HCT116 (cell line): ENCODE measurements around the gene PAK1. TPM values are rescaled to one million over a fixed set of nuclear protein-coding genes. Genes with fewer than 3 reads are reported as not detected.

ENCODE experiments used
- ATAC-seq: fragments of 200-7000 bp; cut with Tn5 transposase; 2 replicates; pipeline ENCODE4 v1.9.1; 2020; ENCODE audit warnings: mild to moderate bottlenecking, moderate library complexity
- BruUV-seq: library from RNA; stranded (reverse); fragments of 400-500 nt; replicated peaks from 2 replicates; lab custom pipeline; 2021; lab: Mats Ljungman, UMichigan
- CTCF ChIA-PET: fragments of 300-600 bp; sonication (Branson Sonifier 250); formaldehyde crosslinking; loops from one replicate; lab custom pipeline; 2021; ENCODE audit warnings: antibody characterized with exemption; lab: Charles Lee
- POLR2A ChIA-PET: fragments of 300-600, 350-600 bp; sonication (Branson Sonifier 250); formaldehyde crosslinking; loops from one replicate; lab custom pipeline; 2021; ENCODE audit warnings: antibody characterized with exemption; lab: Charles Lee
- RAD21 ChIA-PET, 2 experiments: fragments of 300-600 bp; sonication (Branson Sonifier 250); formaldehyde crosslinking; loops; one replicate each; lab custom pipeline; 2023; ENCODE audit warnings: low total read pairs in 2 of 2; ENCODE audit not compliant: uncharacterized antibody in 2 of 2, unreplicated experiment in 2 of 2, low non-redundant PET in 1 of 2; lab: Charles Lee
- DNase-seq: peaks from one replicate; pipeline ENCODE4 v3.0.0-alpha.2; 2010; ENCODE audit warnings: low read depth, low spot score
- H2AFZ ChIP-seq: fragments of 200-600 bp; shearing (Covaris generic), sonication (generic); 2 replicates; pipeline ENCODE4 v1.6.1; 2017; ENCODE audit warnings: low read depth, mixed run types, mixed read lengths, antibody characterized with exemption, low read length; ENCODE audit not compliant: poor library complexity, severe bottlenecking
- H3K27ac ChIP-seq: 2 replicates; pipeline ENCODE4 v1.5.1; 2012; ENCODE audit warnings: low read depth, low read length
- H3K27me3 ChIP-seq: fragments of 200-600 bp; sonication (generic); 2 replicates; pipeline ENCODE4 v1.6.1; 2016; ENCODE audit warnings: mixed run types, low read length, mixed read lengths; ENCODE audit not compliant: insufficient read depth
- H3K36me3 ChIP-seq, 2 experiments: fragments of 200-500 bp in 1 of 2; fragments of 200-600 bp in 1 of 2; sonication (Bioruptor generic) in 1 of 2; sonication (generic) in 1 of 2; 2 replicates each; pipeline versions ENCODE4 v1.5.1 to v1.6.1; 2014 to 2016; ENCODE audit warnings: low read length in 2 of 2, inconsistent platforms in 1 of 2, mixed read lengths in 1 of 2, mixed run types in 1 of 2; ENCODE audit not compliant: insufficient read depth in 2 of 2, control insufficient read depth in 1 of 2
- H3K4me1 ChIP-seq, 2 experiments: fragments of 200-600 bp in 1 of 2; sonication (generic) in 1 of 2; 2 replicates each; pipeline versions ENCODE4 v1.5.1 to v1.6.1; 2012 to 2017; ENCODE audit warnings: low read length in 2 of 2, inconsistent platforms in 1 of 2, mild to moderate bottlenecking in 1 of 2, mixed read lengths in 1 of 2, mixed run types in 1 of 2, moderate library complexity in 1 of 2; ENCODE audit not compliant: insufficient read depth in 2 of 2, control insufficient read depth in 1 of 2
- H3K4me2 ChIP-seq: fragments of 200-600 bp; sonication (generic); 2 replicates; pipeline ENCODE4 v1.6.1; 2017; ENCODE audit warnings: mixed run types, low read length, mixed read lengths
- H3K4me3 ChIP-seq, 2 experiments: fragments of 200-600 bp in 1 of 2; sonication (generic) in 1 of 2; replicated peaks in 1 of 2; 2 replicates each; pipeline ENCODE4 v1.5.1; 2011 to 2016; ENCODE audit warnings: low read length in 2 of 2, control low read depth in 1 of 2, low read depth in 1 of 2, mild to moderate bottlenecking in 1 of 2, mixed read lengths in 1 of 2, mixed run types in 1 of 2
- H3K79me2 ChIP-seq: fragments of 200-600 bp; sonication (generic); 2 replicates; pipeline ENCODE4 v1.6.1; 2017; ENCODE audit warnings: mild to moderate bottlenecking, mixed run types, low read length, moderate library complexity, mixed read lengths; ENCODE audit not compliant: insufficient read depth
- H3K9ac ChIP-seq: fragments of 200-600 bp; sonication (generic); 2 replicates; pipeline ENCODE4 v1.6.1; 2016; ENCODE audit warnings: low read length, mixed read lengths
- H3K9me2 ChIP-seq: fragments of 200-600 bp; sonication (generic), shearing (Covaris generic); 2 replicates; pipeline ENCODE4 v1.6.1; 2017; ENCODE audit warnings: mixed run types, mild to moderate bottlenecking, moderate library complexity; ENCODE audit not compliant: insufficient read depth
- H3K9me3 ChIP-seq, 2 experiments: fragments of 200-500 bp in 1 of 2; fragments of 200-600 bp in 1 of 2; sonication (Bioruptor generic) in 1 of 2; sonication (generic) in 1 of 2; 2 replicates each; pipeline ENCODE4 v1.6.1; 2014 to 2017; ENCODE audit warnings: low read length in 2 of 2, mixed read lengths in 2 of 2, inconsistent platforms in 1 of 2, low read depth in 1 of 2, mild to moderate bottlenecking in 1 of 2, mixed run types in 1 of 2, moderate library complexity in 1 of 2; ENCODE audit not compliant: control insufficient read depth in 1 of 2, insufficient read depth in 1 of 2
- H4K20me1 ChIP-seq: fragments of 200-600 bp; sonication (generic), shearing (Covaris generic); 2 replicates; pipeline ENCODE4 v1.6.1; 2017; ENCODE audit warnings: mixed run types, mild to moderate bottlenecking, moderate library complexity; ENCODE audit not compliant: insufficient read depth
- JUND ChIP-seq: IDR thresholded peaks from 2 replicates; pipeline ENCODE4 v1.6.1; 2012
- MAX ChIP-seq: IDR thresholded peaks from 2 replicates; pipeline ENCODE4 v1.6.1; 2012
- POLR2AphosphoS5 ChIP-seq: IDR thresholded peaks from 2 replicates; pipeline ENCODE4 v1.6.1; 2011; ENCODE audit warnings: mild to moderate bottlenecking, low read depth, low read length, moderate library complexity
- SIN3A ChIP-seq: IDR thresholded peaks from 2 replicates; pipeline ENCODE4 v1.6.1; 2012; ENCODE audit warnings: low read depth
- SP1 ChIP-seq: IDR thresholded peaks from 2 replicates; pipeline ENCODE4 v1.6.1; 2012; ENCODE audit warnings: low read depth
- YY1 ChIP-seq: IDR thresholded peaks from 2 replicates; pipeline ENCODE4 v1.6.1; 2011; ENCODE audit warnings: low read length, low read depth, moderate library complexity, mild to moderate bottlenecking; ENCODE audit not compliant: insufficient replicate concordance; ENCODE audit errors: extremely low read depth
- ZBTB33 ChIP-seq: IDR thresholded peaks from 2 replicates; pipeline ENCODE4 v1.6.1; 2011; ENCODE audit warnings: mild to moderate bottlenecking, low read length, moderate library complexity; ENCODE audit not compliant: insufficient replicate concordance; ENCODE audit errors: extremely low read depth
- ZFX ChIP-seq: fragments of 450-650 bp; IDR thresholded peaks from 2 replicates; pipeline ENCODE4 v1.6.1; 2017
- ZNF274 ChIP-seq: fragments of 200-500 bp; sonication (Bioruptor generic); IDR thresholded peaks from 2 replicates; pipeline ENCODE4 v1.6.1; 2014; ENCODE audit warnings: mild to moderate bottlenecking, low read depth, low read length, inconsistent platforms
- intact Hi-C: fragments of 100-400 bp; cut with micrococcal nuclease; formaldehyde crosslinking; loops from 2 replicates; pipeline ENCODE4 v1.10.0; 2022
- total RNA-seq: library from RNA; stranded (reverse); gene quantifications from one replicate; pipeline ENCODE4 v1.2.1, GENCODE V29; 2021; ENCODE audit not compliant: unreplicated experiment

PAK1 gene
- total RNA-seq, 1 experiment from 2014 or later: 56.1 TPM

- peaks cover 3 to 10% of the 10 kb centered on the region in 2 experiments; a peak in 2 of 4 replicates for H3K4me1 ChIP-seq
- H3K36me3 ChIP-seq: peaks cover 5 to 6% of the 10 kb centered on the region in 2 experiments; a peak in 1 of 4 replicates
- ChIA-PET CTCF (no interaction called here), RAD21 (no interaction called here), POLR2A (no interaction called here)
- intact Hi-C loops: no loop called here
- H2AFZ ChIP-seq: no peak overlapping the region
- no peak overlapping the region for H3K4me2 ChIP-seq
- no peaks in the 10 kb centered on the region for H3K9me2 ChIP-seq
- no peaks in the 10 kb centered on the region for H3K27me3 ChIP-seq
- H3K9me3 ChIP-seq: no peaks in the 10 kb centered on the region
- H4K20me1 ChIP-seq: no peaks in the 10 kb centered on the region
- no peak overlapping the region for H3K4me3 ChIP-seq
- no peak for TF ChIP-seq ZBTB33
- TF ChIP-seq YY1: no peak
- TF ChIP-seq MAX: no peak
- no peak for TF ChIP-seq SP1
- no peak for TF ChIP-seq SIN3A
- no peak for TF ChIP-seq ZNF274
- no peak for TF ChIP-seq JUND
- TF ChIP-seq POLR2AphosphoS5: no peak
- TF ChIP-seq ZFX: no peak
- no peak overlapping the region for H3K27ac ChIP-seq
- ATAC-seq (no peak), DNase-seq (no peak)
- no TSS peak for BruUV-seq
- H3K79me2 ChIP-seq: no peaks in the 10 kb centered on the region
- no peak overlapping the region for H3K9ac ChIP-seq
These were observed 96.2 kb downstream of the PAK1 start for GRCh38 chr11:77377734-77378133.
